GM12878 (cell line): ENCODE data around the gene HSD17B2. TPM values are rescaled to one million over a fixed set of nuclear protein-coding genes. Genes with fewer than 3 reads are reported as not detected.

Experiments used
- ATAC-seq: fragments of 200-7000 bp; cut with Tn5 transposase; 3 replicates; pipeline ENCODE4 v1.9.1; 2020; ENCODE audit warnings: mild to moderate bottlenecking, moderate library complexity
- BruUV-seq: library from RNA; stranded (reverse); fragments of 400-500 nt; replicated peaks from 2 replicates; lab custom pipeline; 2021; lab: Mats Ljungman, UMichigan
- CTCF ChIA-PET: fragments of 300-600 bp; sonication (Branson Sonifier 250); formaldehyde crosslinking; extraction: SDS; loops from one replicate; lab custom pipeline; 2021; ENCODE audit warnings: inconsistent platforms; lab: Yijun Ruan, JAX
- POLR2A ChIA-PET: fragments of 350-600 bp; formaldehyde crosslinking; extraction: SDS; loops from one replicate; lab custom pipeline; 2021; ENCODE audit warnings: inconsistent platforms; lab: Charles Lee
- RAD21 ChIA-PET: fragments of 300-600 bp; sonication (Branson Sonifier 250); formaldehyde crosslinking; loops from one replicate; lab custom pipeline; 2023; ENCODE audit warnings: antibody characterized with exemption; ENCODE audit not compliant: unreplicated experiment; lab: Charles Lee
- SMC1A ChIA-PET: fragments of 300-600 bp; sonication (Branson Sonifier 250); formaldehyde crosslinking; loops from one replicate; lab custom pipeline; 2023; ENCODE audit not compliant: unreplicated experiment, uncharacterized antibody; lab: Charles Lee
- DNase-seq: peaks from one replicate; pipeline ENCODE4 v3.0.0-alpha.2; 2011; ENCODE audit warnings: low read depth, low spot score
- FAIRE-seq: peaks from 3 replicates; lab custom pipeline; 2011; peaks lifted over from hg19 to GRCh38; lab: Jason Lieb, UNC
- H2AFZ ChIP-seq: 2 replicates; pipeline ENCODE4 v1.6.0; 2011; ENCODE audit warnings: low read depth, low read length, control low read depth; ENCODE audit not compliant: control insufficient read depth
- H3K27ac ChIP-seq: 2 replicates; pipeline ENCODE4 v1.5.1; 2011; ENCODE audit warnings: control low read depth; ENCODE audit not compliant: control insufficient read depth, insufficient read depth
- H3K27me3 ChIP-seq, 2 experiments: replicated peaks in 1 of 2; 2 replicates each; pipeline versions ENCODE4 v1.6.0 to v1.6.1; 2011; ENCODE audit warnings: low read length in 1 of 2; ENCODE audit not compliant: control insufficient read depth in 2 of 2, insufficient read depth in 2 of 2
- H3K36me3 ChIP-seq, 2 experiments: 2 replicates each; pipeline ENCODE4 v1.5.1; 2011; ENCODE audit warnings: low read length in 1 of 2; ENCODE audit not compliant: control insufficient read depth in 2 of 2, insufficient read depth in 2 of 2
- H3K4me1 ChIP-seq: 2 replicates; pipeline ENCODE4 v1.6.1; 2011; ENCODE audit warnings: mild to moderate bottlenecking, low read length, moderate library complexity, mixed read lengths; ENCODE audit not compliant: control insufficient read depth, insufficient read depth
- H3K4me2 ChIP-seq: 2 replicates; pipeline ENCODE4 v1.6.0; 2011; ENCODE audit warnings: control low read depth; ENCODE audit not compliant: control insufficient read depth, insufficient read depth
- H3K4me3 ChIP-seq: fragments of 200-600 bp; sonication (generic); 2 replicates; pipeline ENCODE4 v1.5.1; 2016
- H3K79me2 ChIP-seq: 2 replicates; pipeline ENCODE4 v1.6.0; 2011; ENCODE audit warnings: low read length; ENCODE audit not compliant: control insufficient read depth, insufficient read depth
- H3K9ac ChIP-seq: 2 replicates; pipeline ENCODE4 v1.8.0; 2011; ENCODE audit warnings: low read length, control low read depth, mixed read lengths; ENCODE audit not compliant: control insufficient read depth, insufficient read depth
- H3K9me3 ChIP-seq: replicated peaks from 3 replicates; pipeline ENCODE4 v1.5.1; 2011; ENCODE audit warnings: mild to moderate bottlenecking, low read length; ENCODE audit not compliant: control insufficient read depth, insufficient read depth
- H4K20me1 ChIP-seq: 2 replicates; pipeline ENCODE4 v1.6.0; 2011; ENCODE audit not compliant: control insufficient read depth, insufficient read depth
- BCL11A ChIP-seq: IDR thresholded peaks from 2 replicates; pipeline ENCODE4 v1.6.1; 2011; ENCODE audit warnings: low read depth, low read length
- CEBPB ChIP-seq, 2 experiments: fragments of 150-350 bp in 1 of 2; IDR thresholded peaks; 2 replicates each; pipeline ENCODE4 v1.6.1; 2012 to 2014; ENCODE audit warnings: low read depth in 2 of 2, low read length in 2 of 2, borderline replicate concordance in 1 of 2, inconsistent platforms in 1 of 2
- EGR1 ChIP-seq, 2 experiments: IDR thresholded peaks; 1 replicate in 1 of 2; 2 replicates in 1 of 2; pipeline ENCODE4 v1.6.1; 2011 to 2012; ENCODE audit warnings: low read depth in 2 of 2, low read length in 2 of 2, borderline replicate concordance in 1 of 2, mild to moderate bottlenecking in 1 of 2, moderate library complexity in 1 of 2
- IKZF1 ChIP-seq: fragments of 450-650 bp; conservative IDR thresholded peaks from 2 replicates; pipeline ENCODE4 v1.6.1; 2017; ENCODE audit warnings: antibody characterized with exemption, mild to moderate bottlenecking
- MEF2A ChIP-seq: IDR thresholded peaks from 2 replicates; pipeline ENCODE4 v1.6.1; 2011; ENCODE audit warnings: low read depth, mild to moderate bottlenecking, low read length, moderate library complexity; ENCODE audit not compliant: insufficient read depth
- MTA2 ChIP-seq: fragments of 450-650 bp; IDR thresholded peaks from 2 replicates; pipeline ENCODE4 v1.6.1; 2016; ENCODE audit warnings: low read depth, mild to moderate bottlenecking, moderate library complexity
- RB1 ChIP-seq: fragments of 450-650 bp; formaldehyde crosslinking; IDR thresholded peaks from 2 replicates; pipeline ENCODE4 v1.6.1; 2017; ENCODE audit warnings: mild to moderate bottlenecking, borderline replicate concordance
- ZSCAN29 ChIP-seq: fragments of 450-650 bp; IDR thresholded peaks from 2 replicates; pipeline ENCODE4 v1.6.1; 2017; ENCODE audit warnings: mild to moderate bottlenecking, moderate library complexity
- WGBS: methylation state at CpG from one replicate; pipeline ENCODE4 v1.1.6; 2016; ENCODE audit warnings: low lambda C conversion rate; ENCODE audit not compliant: insufficient replicate concordance, insufficient coverage; ENCODE audit errors: missing lambda C conversion rate; 5-methylcytosine and 5-hydroxymethylcytosine counted together
- in situ Hi-C: fragments of 300-500 bp; cut with MboI; formaldehyde crosslinking; loops from 9 replicates; pipeline ENCODE4 v1.14.3; 2018; ENCODE audit warnings: mixed read lengths
- intact Hi-C: fragments of 100-400 bp; cut with micrococcal nuclease; formaldehyde crosslinking; loops from one replicate; pipeline ENCODE4 v1.14.2; 2022; ENCODE audit not compliant: unreplicated experiment
- polyA plus RNA-seq, 11 experiments: library from polyadenylated mRNA; depleted of rRNA in 4 of 11; unstranded in 6 of 11; stranded (reverse) in 5 of 11; fragments of >200 nt; fragmentation: Nextera tagmentation in 4 of 11; fragmentation: Illumina TruSeq in 1 of 11; extraction: Ambion mirVana in 4 of 11; extraction: Trizol in 1 of 11; gene quantifications; 1 replicate in 1 of 11; 2 replicates in 10 of 11; pipeline versions ENCODE4 v1.2.1 to v1.2.3, GENCODE V29; 2011 to 2016; ENCODE audit warnings: inconsistent platforms in 2 of 11, missing spikeins in 2 of 11, low read depth in 1 of 11
- total RNA-seq, 4 experiments: library from RNA; depleted of rRNA in 3 of 4; stranded (reverse); fragments of >200 nt in 3 of 4; fragmentation: Illumina TruSeq in 1 of 4; extraction: Trizol in 1 of 4; gene quantifications; 2 replicates each; pipeline versions ENCODE4 v1.2.1 to v1.2.3, GENCODE V29; 2013 to 2021
- TF ChIP-seq, protein P1 (sequence below): fragments of 150-350 bp; IDR thresholded peaks from 2 replicates; pipeline ENCODE4 v1.6.1; 2014; ENCODE audit warnings: mild to moderate bottlenecking, low read depth, low read length
- TF ChIP-seq, protein P2 (sequence below): fragments of 150-350 bp; IDR thresholded peaks from 2 replicates; pipeline ENCODE4 v1.6.1; 2016; ENCODE audit warnings: low read depth, low read length
- TF ChIP-seq, protein P3 (sequence below): fragments of 450-650 bp; IDR thresholded peaks from 2 replicates; pipeline ENCODE4 v1.6.1; 2018; ENCODE audit warnings: mild to moderate bottlenecking, low read depth, moderate library complexity; ENCODE audit not compliant: partially characterized antibody

HSD17B2 gene
- total and polyA plus RNA-seq, 10 of the 15 experiments (the other 5 are each of a cell fraction or from before 2014, with no cell fraction given): not detected

DNA sequence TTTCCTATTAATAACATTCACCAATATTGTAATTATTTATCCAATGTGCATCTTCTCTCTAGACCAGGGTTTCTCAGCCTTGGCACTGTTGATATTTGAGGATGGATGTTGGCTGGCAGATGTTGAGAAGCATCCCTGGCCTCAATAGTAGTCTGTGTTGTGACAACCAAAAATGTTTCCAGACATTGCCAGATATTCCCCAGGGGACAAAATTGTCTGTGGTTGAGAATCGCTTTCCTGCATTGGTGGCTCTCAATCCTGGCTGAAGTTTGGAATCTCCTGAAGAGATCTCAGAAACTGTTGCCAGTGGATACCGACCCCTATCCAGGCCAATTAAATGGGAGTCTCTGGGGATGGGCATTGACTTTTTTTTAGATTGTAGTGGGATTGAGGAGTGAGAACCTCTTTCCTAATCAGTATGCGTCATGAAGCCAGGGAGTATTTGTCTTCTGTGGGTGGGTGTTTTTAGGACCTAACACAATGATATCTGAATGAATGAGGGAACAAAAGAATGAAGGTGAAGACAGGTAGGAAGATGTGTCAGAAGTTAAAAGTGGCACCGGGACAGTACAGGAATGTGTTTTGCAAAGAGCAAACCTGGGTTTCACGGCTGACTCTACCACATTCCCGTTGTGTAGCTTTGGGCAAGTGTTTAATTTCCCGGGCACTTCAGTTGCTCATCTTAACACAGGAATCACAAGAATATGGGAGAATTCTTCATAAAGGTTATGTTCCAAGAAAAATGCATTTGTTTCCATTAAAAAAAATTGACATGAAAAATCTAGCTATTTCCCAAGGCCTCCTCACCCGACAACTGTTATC is 24.3 kb downstream of the HSD17B2 start:
- no peak for FAIRE-seq

More for the DNA sequence above, 24.3 kb downstream of the HSD17B2 start:
- Histone ChIP-seq H3K9ac (no peak overlapping the region), H3K4me1 (no peaks in the 10 kb centered on the region), H4K20me1 (no peaks in the 10 kb centered on the region), H3K9me3 (no peaks in the 10 kb centered on the region), H3K4me2 (no peak overlapping the region), H3K27ac (no peak overlapping the region), H3K79me2 (no peaks in the 10 kb centered on the region), H2AFZ (no peak overlapping the region), H3K4me3 (no peak overlapping the region), H3K36me3 (no peaks in the 10 kb centered on the region), H3K27me3 (no peaks in the 10 kb centered on the region; a peak in 1 of 4 replicates)
- in situ Hi-C loops (no loop called here), intact Hi-C loops (no loop called here)
- TF ChIP-seq, protein P1, sequence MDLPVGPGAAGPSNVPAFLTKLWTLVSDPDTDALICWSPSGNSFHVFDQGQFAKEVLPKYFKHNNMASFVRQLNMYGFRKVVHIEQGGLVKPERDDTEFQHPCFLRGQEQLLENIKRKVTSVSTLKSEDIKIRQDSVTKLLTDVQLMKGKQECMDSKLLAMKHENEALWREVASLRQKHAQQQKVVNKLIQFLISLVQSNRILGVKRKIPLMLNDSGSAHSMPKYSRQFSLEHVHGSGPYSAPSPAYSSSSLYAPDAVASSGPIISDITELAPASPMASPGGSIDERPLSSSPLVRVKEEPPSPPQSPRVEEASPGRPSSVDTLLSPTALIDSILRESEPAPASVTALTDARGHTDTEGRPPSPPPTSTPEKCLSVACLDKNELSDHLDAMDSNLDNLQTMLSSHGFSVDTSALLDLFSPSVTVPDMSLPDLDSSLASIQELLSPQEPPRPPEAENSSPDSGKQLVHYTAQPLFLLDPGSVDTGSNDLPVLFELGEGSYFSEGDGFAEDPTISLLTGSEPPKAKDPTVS: no peak
- TF ChIP-seq, protein P2, sequence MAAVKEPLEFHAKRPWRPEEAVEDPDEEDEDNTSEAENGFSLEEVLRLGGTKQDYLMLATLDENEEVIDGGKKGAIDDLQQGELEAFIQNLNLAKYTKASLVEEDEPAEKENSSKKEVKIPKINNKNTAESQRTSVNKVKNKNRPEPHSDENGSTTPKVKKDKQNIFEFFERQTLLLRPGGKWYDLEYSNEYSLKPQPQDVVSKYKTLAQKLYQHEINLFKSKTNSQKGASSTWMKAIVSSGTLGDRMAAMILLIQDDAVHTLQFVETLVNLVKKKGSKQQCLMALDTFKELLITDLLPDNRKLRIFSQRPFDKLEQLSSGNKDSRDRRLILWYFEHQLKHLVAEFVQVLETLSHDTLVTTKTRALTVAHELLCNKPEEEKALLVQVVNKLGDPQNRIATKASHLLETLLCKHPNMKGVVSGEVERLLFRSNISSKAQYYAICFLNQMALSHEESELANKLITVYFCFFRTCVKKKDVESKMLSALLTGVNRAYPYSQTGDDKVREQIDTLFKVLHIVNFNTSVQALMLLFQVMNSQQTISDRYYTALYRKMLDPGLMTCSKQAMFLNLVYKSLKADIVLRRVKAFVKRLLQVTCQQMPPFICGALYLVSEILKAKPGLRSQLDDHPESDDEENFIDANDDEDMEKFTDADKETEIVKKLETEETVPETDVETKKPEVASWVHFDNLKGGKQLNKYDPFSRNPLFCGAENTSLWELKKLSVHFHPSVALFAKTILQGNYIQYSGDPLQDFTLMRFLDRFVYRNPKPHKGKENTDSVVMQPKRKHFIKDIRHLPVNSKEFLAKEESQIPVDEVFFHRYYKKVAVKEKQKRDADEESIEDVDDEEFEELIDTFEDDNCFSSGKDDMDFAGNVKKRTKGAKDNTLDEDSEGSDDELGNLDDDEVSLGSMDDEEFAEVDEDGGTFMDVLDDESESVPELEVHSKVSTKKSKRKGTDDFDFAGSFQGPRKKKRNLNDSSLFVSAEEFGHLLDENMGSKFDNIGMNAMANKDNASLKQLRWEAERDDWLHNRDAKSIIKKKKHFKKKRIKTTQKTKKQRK: no peak
- TF ChIP-seq RB1 (no peak), CEBPB (IDR thresholded peaks at IDR 0.05; ENCODE audit: borderline replicate concordance in 1 of 2, low read depth in 2 of 2, low read length in 2 of 2) (no peak), MTA2 (no peak), BCL11A (no peak), MEF2A (no peak), EGR1 (IDR thresholded peaks at IDR 0.05; ENCODE audit: borderline replicate concordance in 1 of 2, low read depth in 2 of 2, low read length in 2 of 2) (no peak), IKZF1 (no peak), ZSCAN29 (no peak)
- TF ChIP-seq, protein P3, sequence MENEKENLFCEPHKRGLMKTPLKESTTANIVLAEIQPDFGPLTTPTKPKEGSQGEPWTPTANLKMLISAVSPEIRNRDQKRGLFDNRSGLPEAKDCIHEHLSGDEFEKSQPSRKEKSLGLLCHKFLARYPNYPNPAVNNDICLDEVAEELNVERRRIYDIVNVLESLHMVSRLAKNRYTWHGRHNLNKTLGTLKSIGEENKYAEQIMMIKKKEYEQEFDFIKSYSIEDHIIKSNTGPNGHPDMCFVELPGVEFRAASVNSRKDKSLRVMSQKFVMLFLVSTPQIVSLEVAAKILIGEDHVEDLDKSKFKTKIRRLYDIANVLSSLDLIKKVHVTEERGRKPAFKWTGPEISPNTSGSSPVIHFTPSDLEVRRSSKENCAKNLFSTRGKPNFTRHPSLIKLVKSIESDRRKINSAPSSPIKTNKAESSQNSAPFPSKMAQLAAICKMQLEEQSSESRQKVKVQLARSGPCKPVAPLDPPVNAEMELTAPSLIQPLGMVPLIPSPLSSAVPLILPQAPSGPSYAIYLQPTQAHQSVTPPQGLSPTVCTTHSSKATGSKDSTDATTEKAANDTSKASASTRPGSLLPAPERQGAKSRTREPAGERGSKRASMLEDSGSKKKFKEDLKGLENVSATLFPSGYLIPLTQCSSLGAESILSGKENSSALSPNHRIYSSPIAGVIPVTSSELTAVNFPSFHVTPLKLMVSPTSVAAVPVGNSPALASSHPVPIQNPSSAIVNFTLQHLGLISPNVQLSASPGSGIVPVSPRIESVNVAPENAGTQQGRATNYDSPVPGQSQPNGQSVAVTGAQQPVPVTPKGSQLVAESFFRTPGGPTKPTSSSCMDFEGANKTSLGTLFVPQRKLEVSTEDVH: no peak
- WGBS: 46% methylated on average over 8 of the region's 8 CpGs
- ChIA-PET SMC1A (no interaction called here), CTCF (no interaction called here), RAD21 (no interaction called here), POLR2A (no interaction called here)
- BruUV-seq: no TSS peak
- no peak for DNase-seq
- no peak for ATAC-seq
